K562 (cell line): ENCODE data around the gene MATN1. TPM values are rescaled to one million over a fixed set of nuclear protein-coding genes. Genes with fewer than 3 reads are reported as not detected.

ENCODE experiments used
- MEIS2 ChIP-seq: fragments of 450-650 bp; IDR thresholded peaks from 2 replicates; pipeline ENCODE4 v1.6.1; 2014; ENCODE audit warnings: mild to moderate bottlenecking; ENCODE audit not compliant: partially characterized antibody
- MGA ChIP-seq: fragments of 450-650 bp; IDR thresholded peaks from 2 replicates; pipeline ENCODE4 v1.6.1; 2016; ENCODE audit warnings: mild to moderate bottlenecking, moderate library complexity
- TRIM28 ChIP-seq: fragments of 450-650 bp; IDR thresholded peaks from 2 replicates; pipeline ENCODE4 v1.6.1; 2017
- ZBED1 ChIP-seq: IDR thresholded peaks from 2 replicates; pipeline ENCODE4 v1.6.1; 2014
- ZBTB9 ChIP-seq: fragments of 450-650 bp; formaldehyde crosslinking; IDR thresholded peaks from 2 replicates; pipeline ENCODE4 v1.4.0; 2020; ENCODE audit warnings: mild to moderate bottlenecking, moderate library complexity
- ZFP36 ChIP-seq: fragments of 150-350 bp; IDR thresholded peaks from 2 replicates; pipeline ENCODE4 v1.6.1; 2018; ENCODE audit warnings: low read length, low read depth; ENCODE audit not compliant: partially characterized antibody
- ZNF318 ChIP-seq, 2 experiments: fragments of 450-650 bp; IDR thresholded peaks; 2 replicates each; pipeline ENCODE4 v1.6.1; 2016; ENCODE audit warnings: mild to moderate bottlenecking in 2 of 2, borderline replicate concordance in 1 of 2, low read depth in 1 of 2, moderate library complexity in 1 of 2
- polyA plus RNA-seq, 8 experiments: library from polyadenylated mRNA; depleted of rRNA in 4 of 8; stranded (reverse) in 5 of 8; unstranded in 3 of 8; fragments of >200 nt; fragmentation: Nextera tagmentation in 2 of 8; fragmentation: Illumina TruSeq in 1 of 8; extraction: Ambion mirVana in 2 of 8; extraction: Trizol in 1 of 8; gene quantifications; 2 replicates each; pipeline versions ENCODE4 v1.2.1 to v1.2.3, GENCODE V29; 2011 to 2014; ENCODE audit warnings: inconsistent platforms in 1 of 8, missing spikeins in 1 of 8
- total RNA-seq, 7 experiments: library from RNA; depleted of rRNA in 6 of 7; stranded (reverse); fragments of >200 nt in 6 of 7; fragmentation: Illumina TruSeq in 2 of 7; extraction: Trizol in 2 of 7; gene quantifications; 2 replicates each; pipeline versions ENCODE4 v1.2.1 to v1.2.3, GENCODE V29; 2011 to 2021; ENCODE audit warnings: low replicate concordance in 1 of 7

The MATN1 gene
- total and polyA plus RNA-seq, 9 of the 15 experiments (the other 6 are each of a cell fraction or from before 2014, with no cell fraction given) = 0.10 to 2.3 (median 1.2) TPM

GRCh38 chr1:30734580-30734979 is 11.2 kb upstream of the MATN1 start (continued):
- TF ChIP-seq MGA (no peak), MEIS2 (no peak), ZFP36 (peak; percentile 99), ZNF318 (IDR thresholded peaks at IDR 0.05; ENCODE audit: borderline replicate concordance in 1 of 2, low read depth in 1 of 2) (no peak), ZBTB9 (CRISPR knock-in tag) (no peak), TRIM28 (no peak), ZBED1 (no peak)
